ENCODE results near the gene C1orf53.

C1orf53 gene

DNA sequence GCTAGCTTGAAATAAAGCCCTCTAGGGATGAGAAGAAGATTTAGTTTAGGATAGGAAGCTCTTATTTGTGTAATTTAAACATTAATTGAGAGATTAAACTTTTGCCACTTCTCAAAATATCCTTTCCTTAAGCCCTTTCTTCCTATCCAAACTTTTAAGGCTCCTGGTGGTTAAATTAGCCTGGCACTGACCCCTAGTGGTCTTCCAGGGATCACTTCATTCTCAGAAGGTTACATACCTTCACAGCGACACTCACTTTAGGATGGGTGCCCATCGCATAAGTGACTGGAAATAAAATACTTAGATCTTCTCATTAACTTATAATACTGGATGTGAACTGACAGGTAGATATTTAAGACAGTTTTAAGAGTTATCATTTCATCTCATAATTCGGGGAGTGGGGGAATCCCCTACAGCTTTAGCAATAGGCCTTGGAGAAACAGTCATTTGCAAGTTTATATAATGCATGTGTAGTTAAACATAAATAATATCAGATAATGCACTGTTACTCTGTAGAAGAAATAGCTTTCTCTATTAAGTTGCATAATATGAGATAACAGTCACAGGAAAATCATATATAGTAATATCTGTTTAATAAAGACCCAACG, 22.2 kb downstream of the C1orf53 start:
- peak; percentile 93 for ATAC-seq
- TF ChIP-seq TOX (CRISPR knock-in tag; IDR thresholded peaks at IDR 0.05; ENCODE audit: borderline replicate concordance) (0 out of 2 replicates have a peak, but pooled peaks have one; percentile 14), CSDC2 (CRISPR knock-in tag; IDR thresholded peaks at IDR 0.05) (no peak)
- TF ChIP-seq, protein P1, sequence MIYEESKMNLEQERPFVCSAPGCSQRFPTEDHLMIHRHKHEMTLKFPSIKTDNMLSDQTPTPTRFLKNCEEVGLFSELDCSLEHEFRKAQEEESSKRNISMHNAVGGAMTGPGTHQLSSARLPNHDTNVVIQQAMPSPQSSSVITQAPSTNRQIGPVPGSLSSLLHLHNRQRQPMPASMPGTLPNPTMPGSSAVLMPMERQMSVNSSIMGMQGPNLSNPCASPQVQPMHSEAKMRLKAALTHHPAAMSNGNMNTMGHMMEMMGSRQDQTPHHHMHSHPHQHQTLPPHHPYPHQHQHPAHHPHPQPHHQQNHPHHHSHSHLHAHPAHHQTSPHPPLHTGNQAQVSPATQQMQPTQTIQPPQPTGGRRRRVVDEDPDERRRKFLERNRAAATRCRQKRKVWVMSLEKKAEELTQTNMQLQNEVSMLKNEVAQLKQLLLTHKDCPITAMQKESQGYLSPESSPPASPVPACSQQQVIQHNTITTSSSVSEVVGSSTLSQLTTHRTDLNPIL (CRISPR knock-in tag; IDR thresholded peaks at IDR 0.05; ENCODE audit: low read depth) = no peak

DNA sequence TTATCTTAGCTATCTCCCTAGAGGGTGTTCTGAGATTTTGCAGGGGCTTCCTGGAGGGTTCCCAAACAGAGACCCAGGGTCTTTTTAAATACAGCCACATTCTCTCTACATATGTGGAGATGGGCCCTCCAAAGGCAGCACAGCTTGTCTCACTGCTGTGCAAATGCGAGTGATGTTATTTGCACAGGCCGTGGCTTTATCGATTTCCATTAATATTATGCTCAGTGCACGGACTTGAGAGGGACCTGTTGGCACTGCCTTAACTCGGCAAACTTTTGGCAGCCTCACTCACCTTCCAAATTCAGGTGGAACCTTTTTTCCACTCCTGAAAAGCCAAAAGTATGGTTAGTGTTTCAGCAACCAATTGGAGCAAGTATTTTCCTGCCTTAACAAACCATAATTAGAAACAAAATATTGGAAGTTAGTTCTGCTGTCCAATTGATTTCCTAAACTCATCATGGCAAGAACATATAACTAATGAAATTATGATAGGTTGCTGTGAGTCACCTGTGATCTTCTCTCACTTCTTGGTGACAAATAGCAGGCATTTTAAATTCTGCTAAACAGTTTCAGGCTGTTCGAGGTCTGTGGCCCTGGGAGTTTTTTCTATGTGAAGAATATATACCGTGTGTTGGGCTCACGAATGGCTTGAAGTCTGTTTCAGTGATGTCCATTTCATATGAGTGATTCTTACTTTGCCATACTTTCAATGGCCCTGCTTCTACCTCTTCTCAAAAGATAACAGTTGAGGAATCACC, 25.7 kb downstream of the C1orf53 start:
- ATAC-seq = no peak
- TF ChIP-seq TCF4 (CRISPR knock-in tag; IDR thresholded peaks at IDR 0.05; ENCODE audit: borderline replicate concordance) = no peak
- no peak for TF ChIP-seq SNAI2 (CRISPR knock-in tag; IDR thresholded peaks at IDR 0.05)
- no peak for TF ChIP-seq ZNF70 (CRISPR knock-in tag; IDR thresholded peaks at IDR 0.05)
- TF ChIP-seq, protein P2, sequence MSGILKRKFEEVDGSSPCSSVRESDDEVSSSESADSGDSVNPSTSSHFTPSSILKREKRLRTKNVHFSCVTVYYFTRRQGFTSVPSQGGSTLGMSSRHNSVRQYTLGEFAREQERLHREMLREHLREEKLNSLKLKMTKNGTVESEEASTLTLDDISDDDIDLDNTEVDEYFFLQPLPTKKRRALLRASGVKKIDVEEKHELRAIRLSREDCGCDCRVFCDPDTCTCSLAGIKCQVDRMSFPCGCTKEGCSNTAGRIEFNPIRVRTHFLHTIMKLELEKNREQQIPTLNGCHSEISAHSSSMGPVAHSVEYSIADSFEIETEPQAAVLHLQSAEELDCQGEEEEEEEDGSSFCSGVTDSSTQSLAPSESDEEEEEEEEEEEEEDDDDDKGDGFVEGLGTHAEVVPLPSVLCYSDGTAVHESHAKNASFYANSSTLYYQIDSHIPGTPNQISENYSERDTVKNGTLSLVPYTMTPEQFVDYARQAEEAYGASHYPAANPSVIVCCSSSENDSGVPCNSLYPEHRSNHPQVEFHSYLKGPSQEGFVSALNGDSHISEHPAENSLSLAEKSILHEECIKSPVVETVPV (CRISPR knock-in tag; IDR thresholded peaks at IDR 0.05) = no peak
- no peak for TF ChIP-seq ZFP3 (CRISPR knock-in tag; IDR thresholded peaks at IDR 0.05)

DNA sequence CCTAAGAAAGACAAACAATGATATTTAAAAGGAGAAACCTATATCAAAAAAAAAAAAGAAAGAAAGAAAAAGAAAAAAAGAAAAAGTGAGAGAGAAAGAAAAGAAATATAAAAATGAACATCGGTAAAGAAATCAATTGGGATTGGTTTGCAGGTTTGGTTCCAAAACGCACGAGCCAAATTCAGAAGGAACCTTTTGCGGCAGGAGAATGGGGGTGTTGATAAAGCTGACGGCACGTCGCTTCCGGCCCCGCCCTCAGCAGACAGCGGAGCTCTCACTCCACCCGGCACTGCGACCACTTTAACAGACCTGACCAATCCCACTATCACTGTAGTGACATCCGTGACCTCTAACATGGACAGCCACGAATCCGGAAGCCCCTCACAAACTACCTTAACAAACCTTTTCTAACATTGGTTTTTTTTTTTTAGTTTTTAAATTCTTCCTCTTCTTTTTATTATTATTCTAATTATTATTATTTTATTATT, 26.5 kb downstream of the C1orf53 start:
- no peak for ATAC-seq

DNA sequence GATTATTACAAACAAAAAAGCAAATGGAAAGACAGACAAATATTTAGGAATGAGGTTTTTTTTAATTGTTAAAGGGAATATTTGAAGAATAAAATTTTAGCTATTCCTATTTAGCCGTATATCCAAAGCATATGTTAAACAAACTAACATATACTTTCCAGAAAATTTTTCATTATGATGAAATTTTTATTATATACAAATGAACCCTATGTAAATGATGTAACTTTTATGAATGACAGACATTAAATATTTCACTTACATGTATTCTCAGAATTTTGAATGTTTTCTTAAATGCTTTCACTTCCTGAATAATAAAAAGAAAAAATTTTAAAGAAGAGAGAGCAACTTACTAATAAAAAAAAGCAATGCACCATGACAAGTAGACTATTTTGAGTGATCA, 30.6 kb downstream of the C1orf53 start:
- ATAC-seq = no peak
- no peak for TF ChIP-seq ZFP30 (CRISPR knock-in tag; IDR thresholded peaks at IDR 0.05)
- no peak for TF ChIP-seq ZNF565 (CRISPR knock-in tag; conservative IDR thresholded peaks at IDR 0.05; ENCODE audit: low read depth)
- TF ChIP-seq ZFP3 (CRISPR knock-in tag; IDR thresholded peaks at IDR 0.05) = no peak
- TF ChIP-seq, protein P1 (CRISPR knock-in tag; IDR thresholded peaks at IDR 0.05; ENCODE audit: low read depth) = no peak
- no peak for TF ChIP-seq TOX (CRISPR knock-in tag; IDR thresholded peaks at IDR 0.05; ENCODE audit: borderline replicate concordance)
- no peak for TF ChIP-seq ESRRG (CRISPR knock-in tag; IDR thresholded peaks at IDR 0.05)
- TF ChIP-seq ARNTL (CRISPR knock-in tag; IDR thresholded peaks at IDR 0.05; ENCODE audit: borderline replicate concordance, low read depth) = no peak
- TF ChIP-seq GLIS3 (CRISPR knock-in tag; IDR thresholded peaks at IDR 0.05) = no peak
- no peak for TF ChIP-seq BACH2 (CRISPR knock-in tag; IDR thresholded peaks at IDR 0.05; ENCODE audit: borderline replicate concordance)

More for the DNA sequence above, 26.5 kb downstream of the C1orf53 start:
- TF ChIP-seq GLIS3 (CRISPR knock-in tag; IDR thresholded peaks at IDR 0.05) (no peak), OSR1 (CRISPR knock-in tag; IDR thresholded peaks at IDR 0.05) (no peak), SNAI2 (CRISPR knock-in tag; IDR thresholded peaks at IDR 0.05) (no peak), CSDC2 (CRISPR knock-in tag; IDR thresholded peaks at IDR 0.05) (no peak), ESRRG (CRISPR knock-in tag; IDR thresholded peaks at IDR 0.05) (no peak)

DNA sequence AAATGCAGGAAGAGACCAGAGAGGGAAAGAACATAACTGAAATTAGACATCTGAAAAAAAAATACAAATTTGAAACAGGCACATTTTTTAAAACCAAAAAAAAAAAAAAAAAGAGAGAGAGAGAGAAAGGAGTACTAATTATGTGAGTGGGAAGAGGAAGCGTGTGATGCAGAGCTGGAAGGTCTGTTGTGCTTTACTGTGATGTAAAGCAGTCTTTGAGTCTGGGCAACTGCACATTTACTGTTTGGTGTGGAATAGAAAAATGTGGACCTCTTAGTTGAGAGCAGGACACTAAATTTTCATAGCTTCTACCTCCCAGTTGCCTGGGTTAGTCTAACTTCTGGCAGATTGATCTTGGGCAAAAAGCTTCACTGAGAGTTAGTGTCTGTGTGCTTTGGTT, 31.2 kb downstream of the C1orf53 start:
- ATAC-seq = peak; percentile 77
- TF ChIP-seq, protein P3, sequence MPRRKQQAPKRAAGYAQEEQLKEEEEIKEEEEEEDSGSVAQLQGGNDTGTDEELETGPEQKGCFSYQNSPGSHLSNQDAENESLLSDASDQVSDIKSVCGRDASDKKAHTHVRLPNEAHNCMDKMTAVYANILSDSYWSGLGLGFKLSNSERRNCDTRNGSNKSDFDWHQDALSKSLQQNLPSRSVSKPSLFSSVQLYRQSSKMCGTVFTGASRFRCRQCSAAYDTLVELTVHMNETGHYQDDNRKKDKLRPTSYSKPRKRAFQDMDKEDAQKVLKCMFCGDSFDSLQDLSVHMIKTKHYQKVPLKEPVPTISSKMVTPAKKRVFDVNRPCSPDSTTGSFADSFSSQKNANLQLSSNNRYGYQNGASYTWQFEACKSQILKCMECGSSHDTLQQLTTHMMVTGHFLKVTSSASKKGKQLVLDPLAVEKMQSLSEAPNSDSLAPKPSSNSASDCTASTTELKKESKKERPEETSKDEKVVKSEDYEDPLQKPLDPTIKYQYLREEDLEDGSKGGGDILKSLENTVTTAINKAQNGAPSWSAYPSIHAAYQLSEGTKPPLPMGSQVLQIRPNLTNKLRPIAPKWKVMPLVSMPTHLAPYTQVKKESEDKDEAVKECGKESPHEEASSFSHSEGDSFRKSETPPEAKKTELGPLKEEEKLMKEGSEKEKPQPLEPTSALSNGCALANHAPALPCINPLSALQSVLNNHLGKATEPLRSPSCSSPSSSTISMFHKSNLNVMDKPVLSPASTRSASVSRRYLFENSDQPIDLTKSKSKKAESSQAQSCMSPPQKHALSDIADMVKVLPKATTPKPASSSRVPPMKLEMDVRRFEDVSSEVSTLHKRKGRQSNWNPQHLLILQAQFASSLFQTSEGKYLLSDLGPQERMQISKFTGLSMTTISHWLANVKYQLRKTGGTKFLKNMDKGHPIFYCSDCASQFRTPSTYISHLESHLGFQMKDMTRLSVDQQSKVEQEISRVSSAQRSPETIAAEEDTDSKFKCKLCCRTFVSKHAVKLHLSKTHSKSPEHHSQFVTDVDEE (CRISPR knock-in tag; IDR thresholded peaks at IDR 0.05) = no peak

Data from SK-N-SH treated with all-trans-retinoic acid at 6 μM for 48 hours (cell line).